ENCODE results near the gene RERE.

Gene RERE

DNA sequence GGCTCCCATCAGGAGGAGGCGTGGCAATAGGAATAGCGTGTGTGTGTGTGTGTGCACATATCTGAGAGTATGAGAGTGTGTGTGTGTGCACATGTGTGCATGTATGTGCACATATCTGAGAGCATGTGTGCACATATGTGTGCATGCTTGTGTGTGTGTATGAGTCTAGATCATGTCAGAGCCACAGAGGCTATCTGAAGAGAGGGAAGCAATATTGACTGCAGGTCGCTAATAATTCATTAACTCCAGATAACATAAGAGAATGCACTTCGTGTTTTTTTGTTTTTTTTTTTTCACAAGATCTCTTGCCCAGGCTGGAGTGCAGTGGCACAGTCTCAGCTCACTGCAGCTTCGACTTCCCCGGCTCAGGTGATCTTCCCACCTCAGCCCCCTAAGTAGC is 504.2 kb downstream of the RERE start:
- Histone ChIP-seq H3K27me3 (ENCODE audit: control insufficient read depth, insufficient read depth, low read length, poor library complexity, severe bottlenecking) (peaks cover 22% of the 10 kb centered on the region), H3K4me3 (ENCODE audit: insufficient read depth, low read depth, low read length) (no peak overlapping the region), H3K27ac (ENCODE audit: insufficient read depth, low read depth, low read length, poor library complexity, severe bottlenecking) (no peak overlapping the region), H3K4me1 (ENCODE audit: control insufficient read depth, insufficient read depth, low read length) (peaks cover 14% of the 10 kb centered on the region), H3K36me3 (ENCODE audit: control insufficient read depth, insufficient read depth, low read length) (no peaks in the 10 kb centered on the region), H3K9me3 (ENCODE audit: control insufficient read depth, low read length) (no peaks in the 10 kb centered on the region)
- 95% methylated on average over 6 of the region's 6 CpGs for WGBS, 2 experiments

GRCh38 chr1:8312235-8313218 is 504.9 kb downstream of the RERE start:
- no peak overlapping the region for H3K4me3 ChIP-seq (ENCODE audit: insufficient read depth, low read depth, low read length)
- H3K4me1 ChIP-seq (ENCODE audit: control insufficient read depth, insufficient read depth, low read length): peaks cover 14% of the 10 kb centered on the region
- no peak overlapping the region for H3K27ac ChIP-seq (ENCODE audit: insufficient read depth, low read depth, low read length, poor library complexity, severe bottlenecking)
- H3K27me3 ChIP-seq (ENCODE audit: control insufficient read depth, insufficient read depth, low read length, poor library complexity, severe bottlenecking): peaks cover 15% of the 10 kb centered on the region
- no peaks in the 10 kb centered on the region for H3K36me3 ChIP-seq (ENCODE audit: control insufficient read depth, insufficient read depth, low read length)
- WGBS, 2 experiments: 89 to 90% methylated on average over 17 of the region's 17 CpGs
- H3K9me3 ChIP-seq (ENCODE audit: control insufficient read depth, low read length): no peaks in the 10 kb centered on the region

- Histone ChIP-seq H3K4me3 (ENCODE audit: insufficient read depth, low read depth, low read length) (no peak overlapping the region), H3K36me3 (ENCODE audit: control insufficient read depth, insufficient read depth, low read length) (no peaks in the 10 kb centered on the region), H3K27me3 (ENCODE audit: control insufficient read depth, insufficient read depth, low read length, poor library complexity, severe bottlenecking) (peaks cover 10% of the 10 kb centered on the region), H3K9me3 (ENCODE audit: control insufficient read depth, low read length) (no peaks in the 10 kb centered on the region), H3K4me1 (ENCODE audit: control insufficient read depth, insufficient read depth, low read length) (peaks cover 14% of the 10 kb centered on the region), H3K27ac (ENCODE audit: insufficient read depth, low read depth, low read length, poor library complexity, severe bottlenecking) (no peak overlapping the region)
- WGBS, 2 experiments: 87 to 91% methylated on average over 1 of the region's 1 CpG
Measured at GRCh38 chr1:8311068-8311718, 506.2 kb downstream of the RERE start.

DNA sequence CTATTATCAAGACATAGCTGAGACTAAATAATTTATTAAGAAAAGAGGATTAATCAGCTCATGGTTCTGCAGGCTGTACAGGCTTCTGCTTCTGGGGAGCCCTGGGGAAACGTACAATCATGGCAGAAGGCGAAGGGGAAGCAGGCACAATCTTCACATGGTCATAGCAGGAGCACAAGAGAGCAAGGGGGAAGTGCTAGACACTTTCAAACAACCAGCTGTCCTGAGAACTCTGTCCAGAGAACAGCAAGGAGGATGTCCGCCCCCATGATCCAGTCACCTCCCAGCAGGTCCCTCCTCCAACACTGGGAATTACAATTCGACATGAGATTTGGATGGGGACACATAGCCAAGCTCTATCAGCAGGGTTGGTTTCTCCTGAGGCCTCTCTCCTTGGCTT is 509.8 kb downstream of the RERE start:
- H3K4me3 ChIP-seq (ENCODE audit: insufficient read depth, low read depth, low read length): no peak overlapping the region
- 87 to 90% methylated on average over 4 of the region's 4 CpGs for WGBS, 2 experiments
- no peak overlapping the region for H3K27ac ChIP-seq (ENCODE audit: insufficient read depth, low read depth, low read length, poor library complexity, severe bottlenecking)
- H3K36me3 ChIP-seq (ENCODE audit: control insufficient read depth, insufficient read depth, low read length): no peaks in the 10 kb centered on the region
- H3K27me3 ChIP-seq (ENCODE audit: control insufficient read depth, insufficient read depth, low read length, poor library complexity, severe bottlenecking): no peaks in the 10 kb centered on the region
- no peaks in the 10 kb centered on the region for H3K9me3 ChIP-seq (ENCODE audit: control insufficient read depth, low read length)
- no peaks in the 10 kb centered on the region for H3K4me1 ChIP-seq (ENCODE audit: control insufficient read depth, insufficient read depth, low read length)

DNA sequence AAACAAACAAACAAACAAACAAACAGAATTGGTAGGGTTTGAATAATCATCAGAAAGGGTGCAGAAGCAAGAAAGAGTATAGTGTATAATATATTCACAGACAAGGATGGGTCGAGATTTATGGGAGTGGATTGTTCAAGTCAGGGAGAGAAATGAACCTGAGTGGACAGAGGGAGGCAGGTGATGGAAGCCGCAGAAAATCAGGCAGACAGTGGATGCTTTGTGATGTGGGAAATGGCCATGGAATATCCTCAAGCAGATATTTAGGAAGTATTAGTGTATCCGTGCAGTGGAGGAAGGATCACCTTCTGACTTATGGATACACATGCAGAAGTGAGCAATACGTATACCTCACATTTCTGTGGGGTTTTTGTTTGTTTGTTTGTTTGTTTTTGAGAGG is 513.6 kb downstream of the RERE start:
- H3K9me3 ChIP-seq (ENCODE audit: control insufficient read depth, low read length): no peaks in the 10 kb centered on the region
- WGBS, 2 experiments: 93% methylated on average over 4 of the region's 4 CpGs
- H3K4me1 ChIP-seq (ENCODE audit: control insufficient read depth, insufficient read depth, low read length): no peaks in the 10 kb centered on the region
- H3K36me3 ChIP-seq (ENCODE audit: control insufficient read depth, insufficient read depth, low read length): no peaks in the 10 kb centered on the region
- H3K27ac ChIP-seq (ENCODE audit: insufficient read depth, low read depth, low read length, poor library complexity, severe bottlenecking): no peak overlapping the region
- no peaks in the 10 kb centered on the region for H3K27me3 ChIP-seq (ENCODE audit: control insufficient read depth, insufficient read depth, low read length, poor library complexity, severe bottlenecking)
- no peak overlapping the region for H3K4me3 ChIP-seq (ENCODE audit: insufficient read depth, low read depth, low read length)

DNA sequence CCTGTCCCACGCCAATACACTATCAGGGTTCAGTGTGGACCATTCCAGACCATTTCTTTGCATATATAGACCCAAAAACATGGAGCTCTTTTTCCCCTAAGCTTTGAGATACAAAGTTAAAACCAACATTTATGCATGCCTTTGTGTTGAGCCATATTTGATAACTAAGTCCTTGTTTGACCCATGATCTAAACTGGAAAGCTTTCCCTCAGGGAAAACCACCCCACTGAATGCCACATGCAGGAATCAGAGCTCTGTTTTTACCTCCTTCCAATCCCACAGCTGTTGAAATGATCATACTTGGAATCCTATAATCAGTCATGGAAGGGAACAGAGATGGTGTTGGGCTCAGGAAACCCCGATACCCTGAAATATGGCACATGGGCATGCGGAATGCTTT is 514.3 kb downstream of the RERE start:
- no peaks in the 10 kb centered on the region for H3K4me1 ChIP-seq (ENCODE audit: control insufficient read depth, insufficient read depth, low read length)
- H3K27me3 ChIP-seq (ENCODE audit: control insufficient read depth, insufficient read depth, low read length, poor library complexity, severe bottlenecking): no peaks in the 10 kb centered on the region
- no peaks in the 10 kb centered on the region for H3K36me3 ChIP-seq (ENCODE audit: control insufficient read depth, insufficient read depth, low read length)
- no peaks in the 10 kb centered on the region for H3K9me3 ChIP-seq (ENCODE audit: control insufficient read depth, low read length)
- WGBS, 2 experiments: 94 to 95% methylated on average over 3 of the region's 3 CpGs
- H3K4me3 ChIP-seq (ENCODE audit: insufficient read depth, low read depth, low read length): no peak overlapping the region
- no peak overlapping the region for H3K27ac ChIP-seq (ENCODE audit: insufficient read depth, low read depth, low read length, poor library complexity, severe bottlenecking)
